NCI-H1417 treated with DMSO at 0.1 percent for 48 hours (cell line): ENCODE measurements around the gene ZNF778.

ENCODE experiments used
- DNase-seq: peaks from one replicate; lab custom pipeline; 2025; lab: John Stamatoyannopoulos, UW

ZNF778 gene

GRCh38 chr16:89194340-89195311, 22.9 kb upstream of the ZNF778 start:
- no peak for DNase-seq

DNA sequence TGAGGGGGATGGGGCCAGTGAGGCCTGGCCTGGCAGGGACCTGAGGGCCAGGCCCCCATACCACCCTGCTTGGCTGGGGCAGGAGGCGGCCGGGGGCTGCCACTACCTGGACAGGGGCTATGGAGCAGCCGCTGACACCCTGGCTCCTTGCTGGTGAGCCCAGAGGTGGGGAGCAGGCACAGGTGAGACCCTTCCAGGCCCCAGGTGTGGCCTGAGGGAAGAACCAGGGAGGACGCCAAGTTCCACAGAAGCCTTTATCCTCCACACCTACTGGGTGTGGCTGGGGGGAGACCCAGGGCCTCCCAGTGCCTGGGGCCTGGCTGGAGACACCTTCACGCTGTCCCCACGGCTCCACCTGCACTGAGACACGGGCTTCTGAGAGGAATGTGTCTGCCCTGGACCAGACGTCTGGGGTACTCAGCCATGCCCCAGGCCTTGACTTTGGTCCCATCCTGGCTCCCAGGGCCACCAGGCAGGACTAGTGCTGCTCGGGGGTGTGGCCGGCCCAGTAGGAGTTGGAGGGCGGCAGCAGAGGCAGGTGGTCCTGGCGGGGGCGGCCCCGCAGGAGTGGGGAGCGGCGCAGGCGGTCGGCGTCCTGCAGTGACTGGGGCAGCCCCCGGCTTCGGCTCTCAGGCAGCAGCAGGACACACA, 21.9 kb upstream of the ZNF778 start:
- no peak for DNase-seq

DNA sequence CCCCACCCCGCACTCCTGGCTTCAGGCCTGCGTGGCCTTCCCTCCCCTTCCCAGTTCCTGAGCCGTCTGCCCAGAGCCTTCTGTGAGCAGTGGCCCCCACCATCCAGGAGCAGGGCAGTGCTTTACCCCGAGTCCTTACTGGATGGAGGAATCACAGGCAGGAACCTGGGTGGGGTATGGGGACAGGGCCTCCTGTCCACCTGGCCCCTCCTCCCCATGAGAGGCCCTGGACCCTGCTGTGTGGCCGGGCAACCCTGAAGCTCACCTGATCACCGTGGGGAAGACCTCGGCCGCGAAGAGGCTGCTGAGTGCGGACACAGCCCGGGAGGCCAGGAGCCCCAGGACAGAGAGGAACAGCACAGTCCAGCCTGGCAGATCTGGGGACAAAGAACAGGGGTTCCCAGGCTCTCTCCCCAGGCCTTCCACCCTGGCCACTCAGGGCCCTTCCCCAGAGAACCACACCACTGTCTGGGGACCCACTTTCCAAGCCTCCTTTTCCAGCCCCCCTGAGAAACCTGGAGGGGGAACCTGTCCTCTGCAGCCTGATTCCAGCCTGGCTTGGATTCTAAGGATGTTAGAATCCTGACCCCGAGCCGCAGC, 20.4 kb upstream of the ZNF778 start:
- no peak for DNase-seq

GRCh38 chr16:89197633-89198416, 19.7 kb upstream of the ZNF778 start:
- DNase-seq, result no peak

GRCh38 chr16:89198417-89199240, 18.9 kb upstream of the ZNF778 start:
- no peak for DNase-seq

DNA sequence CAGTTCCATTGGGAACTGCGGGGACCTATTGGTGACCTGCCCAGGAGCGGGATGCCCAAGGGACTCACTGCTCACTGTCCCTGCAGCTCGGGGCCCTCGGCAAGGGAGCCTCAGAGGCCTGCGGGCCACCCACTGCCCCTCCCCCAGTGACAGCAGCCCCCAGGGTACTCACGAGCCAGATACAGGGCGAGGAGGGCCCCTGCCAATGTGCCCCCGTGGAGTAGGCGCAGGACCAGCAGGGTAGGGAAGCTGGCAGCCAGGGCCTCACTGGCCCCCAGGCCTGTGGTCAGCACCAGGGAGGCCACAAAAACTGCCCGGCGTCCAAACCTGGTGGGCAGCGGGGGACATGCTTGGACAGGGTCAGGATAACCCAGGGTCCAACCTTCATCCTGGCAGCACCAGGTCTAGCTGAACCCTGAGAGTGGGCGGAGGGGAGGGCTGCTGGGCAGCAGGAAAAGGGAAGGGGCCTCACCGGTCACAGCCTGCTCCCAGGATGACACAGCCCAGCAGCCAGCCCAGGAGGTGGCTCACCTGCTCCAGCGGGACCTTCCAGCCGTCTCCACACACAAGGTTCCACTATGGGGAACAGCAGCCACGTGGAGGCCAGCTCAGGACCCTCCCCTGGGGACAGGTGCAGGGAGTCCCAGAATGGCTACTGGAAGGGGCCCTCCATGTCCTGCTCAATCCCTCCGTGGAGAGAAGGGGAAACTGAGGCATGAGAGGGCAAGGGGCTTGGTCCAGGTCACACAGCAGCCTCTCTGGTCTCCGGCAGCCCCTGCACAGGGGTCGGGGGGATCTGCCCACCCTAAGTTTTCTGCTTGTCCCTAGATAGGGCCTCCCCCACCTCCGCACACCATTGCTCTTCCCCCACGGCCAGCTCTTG, 18.0 kb upstream of the ZNF778 start:
- DNase-seq, result no peak

DNA sequence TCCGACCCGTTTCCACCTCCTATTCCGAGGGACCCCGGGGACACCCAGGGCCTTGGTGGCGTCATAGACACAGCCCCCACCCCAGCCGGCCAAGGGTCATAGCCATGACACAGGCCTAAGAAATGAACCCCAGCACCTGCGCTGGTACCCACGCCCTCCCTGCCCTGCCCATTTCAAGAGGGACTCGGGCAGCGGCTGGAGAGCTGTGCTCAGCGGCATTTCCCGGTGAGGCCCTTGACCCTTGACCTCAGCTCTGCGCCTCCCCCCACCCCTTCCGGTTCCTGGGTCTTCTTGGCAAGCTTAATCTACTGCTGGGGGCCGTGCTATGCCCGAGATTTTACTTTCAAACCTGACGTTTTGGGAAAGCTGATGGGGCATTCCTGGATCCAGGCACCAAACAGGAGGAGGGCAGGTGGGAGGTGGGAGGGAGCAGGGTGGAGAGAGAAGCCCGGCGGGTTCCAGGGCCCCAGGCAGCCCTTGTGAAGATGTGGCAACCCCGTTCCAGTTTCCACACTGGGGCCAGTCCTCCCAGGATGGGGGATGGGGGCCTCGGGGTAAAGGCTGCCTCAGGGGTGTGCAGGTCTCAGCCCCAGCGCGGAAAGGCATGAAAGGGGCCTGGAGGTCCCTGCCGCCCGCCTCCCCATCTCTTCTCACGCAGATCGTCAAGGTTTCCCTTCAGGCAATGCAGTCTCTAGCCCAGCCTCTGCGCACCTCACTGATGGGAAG, 17.2 kb upstream of the ZNF778 start, which contains the start of gene SLC22A31:
TSS of gene SLC22A31 (minus strand) at position 414 of the 726 bp plus-strand sequence. CDS start at position 378, 36 bp downstream.
- DNase-seq, result no peak

DNA sequence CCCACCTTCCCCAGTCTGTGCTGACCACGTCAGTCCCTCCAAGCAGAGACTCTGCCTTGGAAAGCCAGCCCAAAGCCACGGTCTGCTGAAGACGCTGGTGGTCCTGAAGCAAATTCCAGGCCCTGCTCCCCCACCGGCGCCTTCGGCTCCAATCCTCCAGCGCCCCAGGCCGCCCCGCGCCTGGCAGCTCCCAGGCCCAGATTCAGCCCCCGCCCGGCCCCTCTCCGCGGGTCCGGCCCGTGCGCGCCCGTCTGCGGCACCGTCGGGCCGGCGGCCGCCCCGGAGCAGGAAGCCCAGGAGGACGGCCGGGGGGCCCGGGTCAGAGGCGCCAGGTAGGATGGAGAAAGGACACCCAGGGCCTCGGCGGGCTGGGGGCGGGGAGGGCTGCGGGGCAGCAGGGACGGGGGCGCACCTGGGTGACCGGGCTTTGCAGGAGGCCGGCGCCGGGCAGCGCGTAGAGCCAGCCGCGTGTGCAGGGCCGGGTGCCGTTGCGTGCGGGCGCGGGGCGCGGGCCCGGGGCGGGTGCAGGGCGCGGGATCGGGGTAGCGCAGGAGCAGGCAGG, 16.6 kb upstream of the ZNF778 start:
- DNase-seq, result no peak

DNA sequence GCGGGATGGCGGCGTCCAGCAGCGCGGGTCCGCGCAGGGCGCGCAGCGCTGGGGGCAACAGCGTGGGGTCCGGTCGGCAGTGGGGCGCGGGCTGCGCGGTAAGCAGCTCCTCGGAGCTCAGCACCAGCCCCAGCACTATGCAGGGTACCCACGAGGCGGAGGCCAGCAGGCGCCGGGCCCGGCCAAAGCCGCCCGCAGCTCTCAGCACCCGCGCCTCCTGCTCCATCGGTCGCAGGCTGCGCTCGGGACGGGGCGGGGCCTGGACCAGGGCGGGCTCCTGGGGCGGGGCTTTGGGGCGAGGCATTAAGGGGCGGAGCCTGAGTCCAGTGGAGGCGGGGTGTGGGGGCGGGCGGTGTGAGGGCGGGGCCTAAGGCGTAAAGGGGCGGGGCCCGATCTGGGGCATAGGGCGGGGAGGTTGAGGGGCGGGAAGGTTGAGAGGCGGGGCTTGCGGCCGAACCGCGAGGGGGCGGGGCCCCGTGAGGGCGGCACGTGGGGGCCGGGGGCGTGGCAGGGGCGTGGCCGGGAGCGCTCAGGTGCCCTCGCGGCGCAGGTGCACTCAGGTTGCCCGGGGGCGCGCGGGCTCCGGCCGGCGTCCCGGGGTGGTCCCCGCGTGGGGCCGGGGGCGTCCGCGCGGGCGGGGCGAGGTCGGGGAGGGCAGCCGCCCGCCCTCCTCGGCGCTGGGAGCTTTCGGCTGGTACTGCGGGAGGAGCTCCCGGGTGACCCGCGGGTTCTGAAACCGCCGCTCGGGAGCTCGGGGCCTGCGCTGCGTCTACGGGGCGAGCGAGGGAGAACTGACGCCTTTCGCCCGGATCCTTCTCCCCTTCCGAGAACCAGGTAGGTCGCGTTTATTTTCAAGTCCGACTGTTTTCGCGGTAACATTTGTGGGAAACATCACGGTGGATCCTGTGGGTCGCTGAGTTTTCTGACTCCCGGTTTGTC, 15.8 kb upstream of the ZNF778 start:
- DNase-seq, result no peak

- no peak for DNase-seq
Measured at GRCh38 chr16:89202422-89203215, 14.9 kb upstream of the ZNF778 start.

DNA sequence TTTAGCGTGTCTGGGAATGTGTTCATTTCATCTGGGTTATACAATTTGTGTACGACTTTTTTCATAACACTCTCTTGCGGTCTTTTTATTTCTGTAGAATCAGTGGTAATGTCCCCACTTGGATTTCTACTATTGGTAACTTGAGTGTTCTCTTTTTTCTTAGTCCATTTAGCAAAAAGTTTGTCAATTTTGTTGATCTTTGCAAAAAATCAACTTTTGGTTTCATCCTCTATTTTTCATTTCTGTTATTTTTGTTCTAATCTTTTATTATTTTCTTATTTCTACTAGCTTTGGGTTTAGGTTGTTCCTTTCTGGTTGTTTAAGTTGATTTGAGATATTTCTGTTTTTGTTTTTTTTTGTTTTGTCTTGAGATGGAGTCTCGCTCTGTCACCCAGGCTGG, 9.5 kb upstream of the ZNF778 start:
- DNase-seq, result no peak

- DNase-seq, result no peak
Measured at GRCh38 chr16:89209522-89210044, 7.9 kb upstream of the ZNF778 start.

- no peak for DNase-seq
Measured at GRCh38 chr16:89210165-89210903, 7.2 kb upstream of the ZNF778 start.

DNA sequence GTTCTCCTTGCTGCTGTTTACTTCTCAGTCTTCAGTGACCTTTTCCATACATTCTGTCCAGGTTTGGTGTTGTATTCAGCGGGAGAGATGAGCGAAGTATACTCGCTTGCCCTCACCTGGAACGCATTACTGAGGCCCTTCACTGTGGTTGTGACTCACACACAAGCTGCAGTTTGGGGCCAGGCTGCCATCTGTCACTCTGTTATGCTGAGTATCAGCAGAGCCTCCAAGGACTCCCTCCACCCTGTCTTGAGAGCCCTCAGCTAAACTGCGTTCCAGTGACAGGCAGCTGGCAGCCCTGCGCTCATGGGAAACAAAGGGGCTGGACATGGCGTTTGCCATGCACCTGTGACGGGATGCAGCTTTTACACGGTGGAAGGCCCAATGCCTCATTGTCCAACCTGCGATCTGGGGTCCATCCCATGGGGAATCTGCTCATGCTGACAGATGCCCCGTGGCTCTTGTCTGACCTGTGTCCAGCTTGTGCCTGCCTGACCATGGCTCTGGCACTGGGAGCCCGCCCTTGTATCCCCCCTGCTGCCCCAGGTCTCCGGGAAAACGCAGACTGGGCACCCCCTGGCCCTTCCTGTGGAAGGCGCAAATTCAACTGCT, 6.5 kb upstream of the ZNF778 start:
- no peak for DNase-seq

- no peak for DNase-seq
Measured at GRCh38 chr16:89216315-89217137, 977 bp upstream of the ZNF778 start.
